ENCODE results near the gene RPL39L.

DNA sequence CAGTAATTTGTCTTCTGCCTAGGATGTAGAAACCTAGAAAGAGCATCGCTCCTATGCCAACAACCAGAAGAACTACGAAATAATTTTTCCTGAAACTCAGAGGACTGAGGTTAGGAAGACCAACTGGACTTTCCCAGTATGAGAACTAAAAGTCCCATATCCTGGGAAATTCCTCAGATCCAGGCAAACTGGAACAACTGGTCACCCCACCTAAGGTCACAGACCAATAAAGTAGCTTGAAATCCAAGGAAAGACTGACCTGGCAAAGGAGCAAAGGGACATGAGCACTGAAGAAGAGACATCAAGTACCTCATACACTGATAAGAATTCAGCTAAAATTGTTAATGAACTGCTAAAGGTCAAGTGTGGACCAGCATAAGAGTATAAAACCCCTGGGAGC, 6.6 kb downstream of the RPL39L start:
- TF ChIP-seq, protein P1, sequence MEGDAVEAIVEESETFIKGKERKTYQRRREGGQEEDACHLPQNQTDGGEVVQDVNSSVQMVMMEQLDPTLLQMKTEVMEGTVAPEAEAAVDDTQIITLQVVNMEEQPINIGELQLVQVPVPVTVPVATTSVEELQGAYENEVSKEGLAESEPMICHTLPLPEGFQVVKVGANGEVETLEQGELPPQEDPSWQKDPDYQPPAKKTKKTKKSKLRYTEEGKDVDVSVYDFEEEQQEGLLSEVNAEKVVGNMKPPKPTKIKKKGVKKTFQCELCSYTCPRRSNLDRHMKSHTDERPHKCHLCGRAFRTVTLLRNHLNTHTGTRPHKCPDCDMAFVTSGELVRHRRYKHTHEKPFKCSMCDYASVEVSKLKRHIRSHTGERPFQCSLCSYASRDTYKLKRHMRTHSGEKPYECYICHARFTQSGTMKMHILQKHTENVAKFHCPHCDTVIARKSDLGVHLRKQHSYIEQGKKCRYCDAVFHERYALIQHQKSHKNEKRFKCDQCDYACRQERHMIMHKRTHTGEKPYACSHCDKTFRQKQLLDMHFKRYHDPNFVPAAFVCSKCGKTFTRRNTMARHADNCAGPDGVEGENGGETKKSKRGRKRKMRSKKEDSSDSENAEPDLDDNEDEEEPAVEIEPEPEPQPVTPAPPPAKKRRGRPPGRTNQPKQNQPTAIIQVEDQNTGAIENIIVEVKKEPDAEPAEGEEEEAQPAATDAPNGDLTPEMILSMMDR (IDR thresholded peaks at IDR 0.05), result no peak
- TF ChIP-seq POLR2A (IDR thresholded peaks at IDR 0.05) (no peak), POLR2AphosphoS5 (IDR thresholded peaks at IDR 0.05) (no peak), EP300 (IDR thresholded peaks at IDR 0.05) (no peak)
